H9 (cell line): Measurements from ENCODE around the gene MISP3. TPM values are rescaled to one million over a fixed set of nuclear protein-coding genes. Genes with fewer than 3 reads are reported as not detected.

ENCODE experiments used
- DNase-seq: peaks from one replicate; pipeline ENCODE4 v3.0.0-alpha.2; 2017
- H2AFZ ChIP-seq: one replicate; pipeline ENCODE4 v1.6.1; 2013; ENCODE audit warnings: mild to moderate bottlenecking, low read length, control low read depth, moderate library complexity
- H2AK5ac ChIP-seq: 2 replicates; pipeline ENCODE4 v1.6.1; 2013; ENCODE audit warnings: low read length, control low read depth, mixed read lengths; ENCODE audit not compliant: insufficient read length
- H2BK120ac ChIP-seq: one replicate; pipeline ENCODE4 v1.6.1; 2013; ENCODE audit warnings: low read depth, mild to moderate bottlenecking, low read length, control low read depth, inconsistent platforms; ENCODE audit not compliant: poor library complexity, severe bottlenecking
- H2BK12ac ChIP-seq: 2 replicates; pipeline ENCODE4 v1.6.1; 2013; ENCODE audit warnings: low read length, control low read depth, mixed read lengths, low read depth; ENCODE audit not compliant: insufficient read length
- H2BK15ac ChIP-seq: 2 replicates; pipeline ENCODE4 v1.6.1; 2013; ENCODE audit warnings: low read depth, low read length, control low read depth
- H2BK20ac ChIP-seq: one replicate; pipeline ENCODE4 v1.6.1; 2013; ENCODE audit warnings: low read depth, mild to moderate bottlenecking, low read length, control low read depth, inconsistent platforms; ENCODE audit not compliant: poor library complexity, severe bottlenecking
- H2BK5ac ChIP-seq: 2 replicates; pipeline ENCODE4 v1.6.1; 2013; ENCODE audit warnings: low read length, control low read depth, mixed read lengths; ENCODE audit not compliant: insufficient read length
- H3K14ac ChIP-seq: 2 replicates; pipeline ENCODE4 v1.6.1; 2013; ENCODE audit warnings: low read length, control low read depth; ENCODE audit not compliant: insufficient read depth
- H3K18ac ChIP-seq: 2 replicates; pipeline ENCODE4 v1.6.1; 2013; ENCODE audit warnings: low read depth, mild to moderate bottlenecking, mixed read lengths, low read length, control low read depth; ENCODE audit not compliant: insufficient read length
- H3K23ac ChIP-seq: 2 replicates; pipeline ENCODE4 v1.6.1; 2013; ENCODE audit warnings: low read length, control low read depth, mixed read lengths, low read depth; ENCODE audit not compliant: insufficient read length
- H3K23me2 ChIP-seq: 2 replicates; pipeline ENCODE4 v1.6.1; 2013; ENCODE audit warnings: low read depth, mild to moderate bottlenecking, mixed read lengths, low read length, control low read depth; ENCODE audit not compliant: insufficient read length, poor library complexity, severe bottlenecking
- H3K27ac ChIP-seq: 2 replicates; pipeline ENCODE4 v1.5.1; 2013; ENCODE audit warnings: low read length, control low read depth, mixed read lengths, low read depth; ENCODE audit not compliant: insufficient read length
- H3K27me3 ChIP-seq: 2 replicates; pipeline ENCODE4 v1.6.1; 2013; ENCODE audit warnings: low read length, control low read depth, inconsistent platforms; ENCODE audit not compliant: insufficient read depth
- H3K4ac ChIP-seq: 2 replicates; pipeline ENCODE4 v1.6.1; 2013; ENCODE audit warnings: low read depth, mild to moderate bottlenecking, control low read depth, inconsistent platforms, low read length, moderate library complexity
- H3K4me1 ChIP-seq: 2 replicates; pipeline ENCODE4 v1.6.1; 2013; ENCODE audit warnings: low read length, control low read depth, inconsistent platforms; ENCODE audit not compliant: insufficient read depth
- H3K4me2 ChIP-seq: 2 replicates; pipeline ENCODE4 v1.6.1; 2013; ENCODE audit warnings: low read length, control low read depth, mixed read lengths; ENCODE audit not compliant: insufficient read length, insufficient read depth
- H3K56ac ChIP-seq: 2 replicates; pipeline ENCODE4 v1.6.1; 2013; ENCODE audit warnings: low read depth, mild to moderate bottlenecking, mixed read lengths, low read length, control low read depth; ENCODE audit not compliant: insufficient read length
- H3K79me1 ChIP-seq: 2 replicates; pipeline ENCODE4 v1.6.1; 2013; ENCODE audit warnings: low read depth, mild to moderate bottlenecking, moderate library complexity, low read length, control low read depth, inconsistent platforms; ENCODE audit not compliant: insufficient read depth, poor library complexity, severe bottlenecking
- H3K79me2 ChIP-seq: 2 replicates; pipeline ENCODE4 v1.6.1; 2013; ENCODE audit warnings: low read length, control low read depth, inconsistent platforms; ENCODE audit not compliant: insufficient read depth
- H3K9ac ChIP-seq: 2 replicates; pipeline ENCODE4 v1.6.1; 2013; ENCODE audit warnings: low read length, control low read depth, mixed read lengths; ENCODE audit not compliant: insufficient read length; ENCODE audit errors: extremely low read depth
- H3K9me3 ChIP-seq: one replicate; pipeline ENCODE4 v1.6.1; 2013; ENCODE audit warnings: low read depth, low read length, inconsistent platforms; ENCODE audit not compliant: control insufficient read depth
- H3T11ph ChIP-seq: one replicate; pipeline ENCODE4 v1.6.1; 2013; ENCODE audit warnings: mild to moderate bottlenecking, low read length, control low read depth, inconsistent platforms
- H4K20me1 ChIP-seq: one replicate; pipeline ENCODE4 v1.6.1; 2013; ENCODE audit not compliant: control insufficient read depth, insufficient read length, insufficient read depth
- H4K5ac ChIP-seq: 2 replicates; pipeline ENCODE4 v1.6.1; 2013; ENCODE audit warnings: low read depth, mild to moderate bottlenecking, mixed read lengths, low read length, control low read depth; ENCODE audit not compliant: insufficient read length
- H4K8ac ChIP-seq: replicated peaks from 2 replicates; pipeline ENCODE4 v1.6.1; 2013; ENCODE audit warnings: low read length, control low read depth, mixed read lengths, low read depth; ENCODE audit not compliant: insufficient read length
- H4K91ac ChIP-seq: 2 replicates; pipeline ENCODE4 v1.6.1; 2013; ENCODE audit warnings: low read depth, mild to moderate bottlenecking, moderate library complexity, mixed read lengths, low read length, control low read depth; ENCODE audit not compliant: insufficient read length
- H3K27ac Mint-ChIP-seq, 3 experiments: 2 replicates in 2 of 3; 3 replicates in 1 of 3; pipeline ENCODE4 v1.8.0; 2020 to 2021; ENCODE audit warnings: mixed read lengths in 3 of 3, mild to moderate bottlenecking in 1 of 3, moderate library complexity in 1 of 3
- H3K27me3 Mint-ChIP-seq: 2 replicates; pipeline ENCODE4 v1.8.0; 2021; ENCODE audit warnings: low read depth, mild to moderate bottlenecking, moderate library complexity, mixed read lengths
- H3K36me3 Mint-ChIP-seq, 3 experiments: 2 replicates in 2 of 3; 3 replicates in 1 of 3; pipeline ENCODE4 v1.8.0; 2020 to 2021; ENCODE audit warnings: low read depth in 3 of 3, mixed read lengths in 3 of 3; ENCODE audit not compliant: insufficient read depth in 1 of 3
- H3K4me1 Mint-ChIP-seq, 2 experiments: 2 replicates each; pipeline ENCODE4 v1.8.0; 2020; ENCODE audit warnings: mixed read lengths in 2 of 2
- H3K4me3 Mint-ChIP-seq, 2 experiments: 2 replicates in 1 of 2; 3 replicates in 1 of 2; pipeline ENCODE4 v1.8.0; 2020 to 2021; ENCODE audit warnings: mild to moderate bottlenecking in 2 of 2, mixed read lengths in 2 of 2, moderate library complexity in 1 of 2
- H3K9me3 Mint-ChIP-seq, 2 experiments: 2 replicates in 1 of 2; 3 replicates in 1 of 2; pipeline ENCODE4 v1.8.0; 2020; ENCODE audit warnings: mild to moderate bottlenecking in 2 of 2, mixed read lengths in 2 of 2, moderate library complexity in 1 of 2
- WGBS: extraction: QIAGEN DNeasy Blood & Tissue Kit; methylation state at CpG from one replicate; pipeline ENCODE4 v1.1.7; 2013; ENCODE audit warnings: missing lambda C conversion rate, low lambda C conversion rate, mixed read lengths; ENCODE audit not compliant: insufficient read length; ENCODE audit errors: extremely low coverage; 5-methylcytosine and 5-hydroxymethylcytosine counted together
- total RNA-seq: library from RNA; stranded (reverse); gene quantifications from 2 replicates; pipeline ENCODE4 v1.2.1, GENCODE V29; 2021
- TF ChIP-seq, protein P1 (sequence below): fragments of 200-600 bp; sonication (generic); conservative IDR thresholded peaks from 3 replicates; pipeline ENCODE4 v1.8.0; 2021; ENCODE audit warnings: antibody characterized with exemption, mild to moderate bottlenecking

MISP3 gene
- total RNA-seq, 1 experiment from 2014 or later = 0.26 TPM

DNA sequence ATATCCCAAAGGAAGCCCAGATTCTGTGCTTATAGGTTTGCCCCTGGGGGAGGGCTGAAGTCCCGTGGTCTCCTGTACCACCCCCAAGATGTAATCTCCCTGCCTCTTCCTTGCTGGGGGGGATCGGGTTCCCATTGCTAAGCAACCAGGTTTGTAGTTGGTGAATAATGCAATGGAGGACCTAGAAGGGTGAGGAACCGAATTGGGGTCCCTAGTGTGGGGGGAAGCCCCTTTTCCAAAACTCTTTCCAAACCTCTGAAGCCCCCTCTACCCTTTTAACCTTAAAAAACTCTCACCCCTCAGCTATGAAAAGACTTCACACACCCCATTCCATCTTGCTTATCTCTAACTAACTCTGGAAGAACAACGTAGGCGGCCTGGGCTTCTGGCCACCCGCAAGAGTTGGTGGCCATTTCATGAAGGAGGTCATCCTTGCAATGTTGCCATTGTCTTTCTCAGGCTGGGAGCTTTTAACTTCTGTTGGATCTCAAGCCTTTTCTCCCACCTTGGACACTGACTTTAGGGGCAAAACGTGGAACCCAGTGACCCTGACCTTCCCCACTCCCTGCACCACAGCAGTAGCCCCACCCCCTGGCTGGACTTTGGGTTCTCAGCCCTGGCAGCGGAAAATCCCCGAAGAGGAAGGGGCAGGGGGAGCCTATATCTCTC is 11.4 kb upstream of the MISP3 start:
- Mint-ChIP-seq H3K9me3 (no peaks in the 10 kb centered on the region; a peak in 1 of 5 replicates), H3K4me1 (peaks cover 9 to 23% of the 10 kb centered on the region in 2 experiments), H3K4me3 (no peak overlapping the region), H3K27me3 (peaks cover 43% of the 10 kb centered on the region), H3K27ac (no peak overlapping the region; a peak in 1 of 7 replicates), H3K36me3 (no peaks in the 10 kb centered on the region)
- no peak overlapping the region for H2BK15ac ChIP-seq
- no peak overlapping the region for H3K56ac ChIP-seq
- H3K23ac ChIP-seq = no peak overlapping the region
- DNase-seq = no peak
- no peaks in the 10 kb centered on the region for H3K79me2 ChIP-seq
- H3K27me3 ChIP-seq = peaks cover 8% of the 10 kb centered on the region
- peaks cover 6% of the 10 kb centered on the region for H3K23me2 ChIP-seq
- no CpG with 5 or more reads among the region's 9 CpGs for WGBS
- H4K20me1 ChIP-seq = no peaks in the 10 kb centered on the region
- H2BK20ac ChIP-seq = no peak overlapping the region
- no peak overlapping the region for H3K18ac ChIP-seq
- H3K4me2 ChIP-seq = no peak overlapping the region
- H3K4ac ChIP-seq = no peak overlapping the region
- H4K8ac ChIP-seq = no peak overlapping the region
- no peak overlapping the region for H3T11ph ChIP-seq
- no peak overlapping the region for H3K27ac ChIP-seq
- H4K5ac ChIP-seq = no peak overlapping the region
- H3K4me1 ChIP-seq = no peaks in the 10 kb centered on the region; the same call in 1 of the 2 replicates
- H3K9me3 ChIP-seq = no peaks in the 10 kb centered on the region
- no peak overlapping the region for H3K9ac ChIP-seq
- H2AK5ac ChIP-seq = no peak overlapping the region
- no peak overlapping the region for H3K14ac ChIP-seq
- H2BK120ac ChIP-seq = no peak overlapping the region
- no peaks in the 10 kb centered on the region for H3K79me1 ChIP-seq
- H4K91ac ChIP-seq = no peak overlapping the region
- no peak overlapping the region for H2BK12ac ChIP-seq
- H2BK5ac ChIP-seq = no peak overlapping the region
- H2AFZ ChIP-seq = no peak overlapping the region
- TF ChIP-seq, protein P1, sequence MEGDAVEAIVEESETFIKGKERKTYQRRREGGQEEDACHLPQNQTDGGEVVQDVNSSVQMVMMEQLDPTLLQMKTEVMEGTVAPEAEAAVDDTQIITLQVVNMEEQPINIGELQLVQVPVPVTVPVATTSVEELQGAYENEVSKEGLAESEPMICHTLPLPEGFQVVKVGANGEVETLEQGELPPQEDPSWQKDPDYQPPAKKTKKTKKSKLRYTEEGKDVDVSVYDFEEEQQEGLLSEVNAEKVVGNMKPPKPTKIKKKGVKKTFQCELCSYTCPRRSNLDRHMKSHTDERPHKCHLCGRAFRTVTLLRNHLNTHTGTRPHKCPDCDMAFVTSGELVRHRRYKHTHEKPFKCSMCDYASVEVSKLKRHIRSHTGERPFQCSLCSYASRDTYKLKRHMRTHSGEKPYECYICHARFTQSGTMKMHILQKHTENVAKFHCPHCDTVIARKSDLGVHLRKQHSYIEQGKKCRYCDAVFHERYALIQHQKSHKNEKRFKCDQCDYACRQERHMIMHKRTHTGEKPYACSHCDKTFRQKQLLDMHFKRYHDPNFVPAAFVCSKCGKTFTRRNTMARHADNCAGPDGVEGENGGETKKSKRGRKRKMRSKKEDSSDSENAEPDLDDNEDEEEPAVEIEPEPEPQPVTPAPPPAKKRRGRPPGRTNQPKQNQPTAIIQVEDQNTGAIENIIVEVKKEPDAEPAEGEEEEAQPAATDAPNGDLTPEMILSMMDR = no peak
